K562 (cell line): ENCODE measurements around the gene LAGE3. TPM values are rescaled to one million over a fixed set of nuclear protein-coding genes. Genes with fewer than 3 reads are reported as not detected.
A peak's percentile ranks its signal among the peaks of the same experiment; 100 is the strongest.

Experiments used
- BCL6 ChIP-seq: fragments of 250-450 bp; sonication (Bioruptor Pico); IDR thresholded peaks from 2 replicates; pipeline ENCODE4 v1.4.0; 2020
- C11orf30 ChIP-seq: fragments of 450-650 bp; IDR thresholded peaks from 2 replicates; pipeline ENCODE4 v1.6.1; 2016; ENCODE audit warnings: low read depth, mild to moderate bottlenecking
- CTCFL ChIP-seq: IDR thresholded peaks from 2 replicates; pipeline ENCODE4 v1.6.1; 2011; ENCODE audit warnings: borderline replicate concordance, low read depth, mild to moderate bottlenecking, moderate library complexity, low read length; ENCODE audit not compliant: insufficient read depth, poor library complexity, severe bottlenecking
- FOSL1 ChIP-seq: fragments of 200-800 bp; sonication (Bioruptor generic); conservative IDR thresholded peaks from 2 replicates; pipeline ENCODE4 v1.6.1; 2016; ENCODE audit warnings: missing genetic modification characterization, missing compliant biosample characterization
- JUND ChIP-seq, 2 experiments: IDR thresholded peaks; 2 replicates in 1 of 2; 3 replicates in 1 of 2; pipeline ENCODE4 v1.6.1; 2011; ENCODE audit warnings: borderline replicate concordance in 2 of 2, low read depth in 2 of 2, low read length in 2 of 2, improper control_type of control experiment in 1 of 2, missing biosample characterization in 1 of 2, missing genetic modification characterization in 1 of 2, missing genetic modification reagents in 1 of 2
- KDM1A ChIP-seq, 2 experiments: fragments of 450-650 bp; IDR thresholded peaks; 2 replicates each; pipeline ENCODE4 v1.6.1; 2016; ENCODE audit warnings: mild to moderate bottlenecking in 2 of 2
- KDM2B ChIP-seq: fragments of 250-450 bp; sonication (Bioruptor Pico); IDR thresholded peaks from 2 replicates; pipeline ENCODE4 v1.8.0; 2021; ENCODE audit warnings: mild to moderate bottlenecking, moderate library complexity
- MAX ChIP-seq: sonication (generic); formaldehyde crosslinking; IDR thresholded peaks from 2 replicates; pipeline ENCODE4 v1.9.0; 2022; ENCODE audit warnings: mild to moderate bottlenecking, missing genetic modification reagents
- MCM5 ChIP-seq: fragments of 450-650 bp; IDR thresholded peaks from 2 replicates; pipeline ENCODE4 v1.6.1; 2016; ENCODE audit warnings: low read depth
- MED1 ChIP-seq: sonication (generic); formaldehyde crosslinking; IDR thresholded peaks from 2 replicates; pipeline ENCODE4 v1.8.1; 2023; ENCODE audit warnings: missing genetic modification reagents, borderline replicate concordance
- NCOA6 ChIP-seq: fragments of 450-650 bp; IDR thresholded peaks from 2 replicates; pipeline ENCODE4 v1.6.1; 2017; ENCODE audit warnings: mild to moderate bottlenecking
- NKRF ChIP-seq: fragments of 450-650 bp; IDR thresholded peaks from 2 replicates; pipeline ENCODE4 v1.6.1; 2016; ENCODE audit warnings: borderline replicate concordance
- NR2C2 ChIP-seq, 2 experiments: fragments of 200-800 bp in 1 of 2; sonication (Bioruptor generic) in 1 of 2; sonication (generic) in 1 of 2; formaldehyde crosslinking in 1 of 2; IDR thresholded peaks; 2 replicates each; pipeline versions ENCODE4 v1.6.1 to v1.8.0; 2016 to 2022; ENCODE audit warnings: mild to moderate bottlenecking in 1 of 2, missing compliant biosample characterization in 1 of 2, missing genetic modification characterization in 1 of 2, missing genetic modification reagents in 1 of 2
- PHF8 ChIP-seq: fragments of 200-600 bp; sonication (generic); IDR thresholded peaks from 2 replicates; pipeline ENCODE4 v1.6.1; 2012; ENCODE audit warnings: mixed run types, mild to moderate bottlenecking, inconsistent platforms, low read length, moderate library complexity, borderline replicate concordance
- RBM39 ChIP-seq: fragments of 200-400 bp; formaldehyde crosslinking; optimal IDR thresholded peaks from 2 replicates; pipeline ENCODE3; 2018; ENCODE audit warnings: low read depth, low read length
- STAG1 ChIP-seq: sonication (generic); formaldehyde crosslinking; IDR thresholded peaks from 2 replicates; pipeline ENCODE4 v1.5.0; 2020; ENCODE audit warnings: missing genetic modification reagents, borderline replicate concordance
- TFAP4 ChIP-seq: sonication (generic); formaldehyde crosslinking; IDR thresholded peaks from 2 replicates; pipeline ENCODE4 v1.8.0; 2022; ENCODE audit warnings: missing genetic modification reagents, mild to moderate bottlenecking, moderate library complexity, borderline replicate concordance
- ZBTB17 ChIP-seq: fragments of 450-650 bp; formaldehyde crosslinking; IDR thresholded peaks from 2 replicates; pipeline ENCODE4 v1.4.0; 2020; ENCODE audit warnings: mild to moderate bottlenecking
- ZFP30 ChIP-seq: fragments of 250-450 bp; sonication (Bioruptor Pico); IDR thresholded peaks from 2 replicates; pipeline ENCODE4 v1.8.0; 2022; ENCODE audit warnings: moderate library complexity, mild to moderate bottlenecking, inconsistent platforms, borderline replicate concordance
- ZFX ChIP-seq: sonication (generic); formaldehyde crosslinking; IDR thresholded peaks from 2 replicates; pipeline ENCODE4 v1.8.0; 2022; ENCODE audit warnings: mild to moderate bottlenecking, missing genetic modification reagents, moderate library complexity
- ZNF384 ChIP-seq: IDR thresholded peaks from 2 replicates; pipeline ENCODE4 v1.6.1; 2012; ENCODE audit warnings: low read depth, low read length, improper control_type of control experiment
- polyA plus RNA-seq, 8 experiments: library from polyadenylated mRNA; depleted of rRNA in 4 of 8; stranded (reverse) in 5 of 8; unstranded in 3 of 8; fragments of >200 nt; fragmentation: Nextera tagmentation in 2 of 8; fragmentation: Illumina TruSeq in 1 of 8; extraction: Ambion mirVana in 2 of 8; extraction: Trizol in 1 of 8; gene quantifications; 2 replicates each; pipeline versions ENCODE4 v1.2.1 to v1.2.3, GENCODE V29; 2011 to 2014; ENCODE audit warnings: inconsistent platforms in 1 of 8, missing spikeins in 1 of 8
- total RNA-seq, 7 experiments: library from RNA; depleted of rRNA in 6 of 7; stranded (reverse); fragments of >200 nt in 6 of 7; fragmentation: Illumina TruSeq in 2 of 7; extraction: Trizol in 2 of 7; gene quantifications; 2 replicates each; pipeline versions ENCODE4 v1.2.1 to v1.2.3, GENCODE V29; 2011 to 2021; ENCODE audit warnings: low replicate concordance in 1 of 7

The LAGE3 gene
- total and polyA plus RNA-seq, 9 of the 15 experiments (the other 6 are each of a cell fraction or from before 2014, with no cell fraction given): 28.2 to 125 (median 35.8) TPM

- TF ChIP-seq NR2C2 (CRISPR knock-in tag; IDR thresholded peaks at IDR 0.05) (0 out of 2 replicates have a peak, but pooled peaks have one; percentile 40), NR2C2 (tag; IDR thresholded peaks at IDR 0.05) (peak; percentile 71; the same call in 1 of the 2 replicates), NCOA6 (0 out of 2 replicates have a peak, but pooled peaks have one; percentile 36), STAG1 (no peak), C11orf30 (no peak), MCM5 (no peak), ZBTB17 (CRISPR knock-in tag) (no peak), ZFX (CRISPR knock-in tag) (no peak), JUND (IDR thresholded peaks at IDR 0.05; ENCODE audit: borderline replicate concordance, low read depth, low read length) (peak; percentile 19; the same call in 1 of the 2 replicates), JUND (tag; IDR thresholded peaks at IDR 0.05; ENCODE audit: borderline replicate concordance, low read depth, low read length) (no peak), TFAP4 (CRISPR knock-in tag) (peak; percentile 90), KDM1A (IDR thresholded peaks at IDR 0.05) (no peak), PHF8 (peak; percentile 67; the same call in 1 of the 2 replicates), MAX (peak; percentile 99), NKRF (no peak; the same call in 1 of the 2 replicates), CTCFL (no peak), MED1 (CRISPR knock-in tag) (no peak), BCL6 (no peak), ZNF384 (no peak), FOSL1 (tag) (no peak), KDM2B (CRISPR knock-in tag) (no peak), ZFP30 (no peak), RBM39 (no peak)
Observed at GRCh38 chrX:154478728-154479622, at the start of gene LAGE3 (continued).
